Renal pelvis (tissue), 4 donors: Measurements from ENCODE around the gene TMCO2. TPM values are rescaled to one million over a fixed set of nuclear protein-coding genes. Genes with fewer than 3 reads are reported as not detected.

Experiments used
- DNase-seq: peaks from one replicate; pipeline ENCODE4 v3.0.0-alpha.2; 2013
- polyA plus RNA-seq, 3 donors: library from polyadenylated mRNA; unstranded; fragments of 120-200 nt; gene quantifications; one replicate each; pipeline ENCODE4 v1.2.1, GENCODE V29; 2013; ENCODE audit not compliant: insufficient read length in 3 of 3

TMCO2 gene
- polyA plus RNA-seq, 3 donors: not detected

DNA sequence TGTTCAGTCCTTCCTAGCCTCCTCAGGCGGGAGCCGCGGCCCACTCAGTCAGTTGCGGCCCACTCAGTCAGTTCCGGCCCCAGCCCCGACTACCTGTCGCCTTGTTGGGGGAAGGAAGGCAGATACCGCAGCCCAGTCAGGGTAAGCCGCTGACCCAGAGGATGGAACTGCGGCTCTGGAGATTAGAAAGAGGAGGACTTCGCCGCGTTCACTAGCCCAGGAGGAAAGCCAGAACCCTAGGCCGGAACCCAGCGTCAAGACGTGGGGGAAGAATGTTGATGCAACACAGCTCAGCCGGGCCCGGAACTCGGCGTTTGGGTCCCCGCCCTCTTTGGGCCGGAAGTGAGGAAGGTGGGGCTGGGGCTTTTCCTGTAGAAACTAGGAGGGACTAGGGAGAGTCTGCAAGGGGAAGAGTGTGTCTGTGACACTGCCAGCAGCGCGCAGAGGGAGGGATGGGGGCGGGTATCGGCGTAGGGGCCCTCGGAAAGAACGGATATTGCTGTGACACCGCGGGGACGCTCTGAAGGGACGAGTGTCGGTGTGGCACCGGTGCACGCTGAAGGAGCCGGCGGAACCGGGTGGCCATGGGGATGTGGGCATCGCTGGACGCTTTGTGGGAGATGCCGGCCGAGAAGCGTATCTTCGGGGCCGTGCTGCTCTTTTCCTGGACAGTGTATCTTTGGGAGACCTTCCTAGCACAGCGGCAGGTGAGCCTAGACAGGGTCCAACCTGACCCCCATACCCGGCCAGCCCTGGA is 10.1 kb downstream of the TMCO2 start, which contains the start of gene ZMPSTE24:
TSS of gene ZMPSTE24 (plus strand) at position 549 of the 757 bp plus-strand sequence. CDS start at position 585, 36 bp downstream.
- peak; percentile 97 for DNase-seq

DNA sequence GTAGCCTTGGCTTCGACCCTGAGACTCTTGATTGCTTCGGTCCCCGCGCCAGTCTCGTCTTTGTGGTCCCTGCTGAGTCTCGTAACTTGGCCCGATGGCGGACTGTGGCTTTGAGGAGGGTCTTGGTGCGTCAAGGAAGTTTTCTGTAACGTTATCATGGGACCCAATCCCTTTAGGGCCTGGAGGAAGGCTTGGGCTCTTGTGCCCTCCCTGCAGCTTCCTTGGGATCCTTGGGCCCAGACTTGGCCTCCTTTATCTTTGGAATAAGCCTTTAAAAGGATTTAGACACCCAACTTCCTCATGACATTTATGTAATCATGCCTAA is 10.7 kb downstream of the TMCO2 start:
- DNase-seq: no peak

DNA sequence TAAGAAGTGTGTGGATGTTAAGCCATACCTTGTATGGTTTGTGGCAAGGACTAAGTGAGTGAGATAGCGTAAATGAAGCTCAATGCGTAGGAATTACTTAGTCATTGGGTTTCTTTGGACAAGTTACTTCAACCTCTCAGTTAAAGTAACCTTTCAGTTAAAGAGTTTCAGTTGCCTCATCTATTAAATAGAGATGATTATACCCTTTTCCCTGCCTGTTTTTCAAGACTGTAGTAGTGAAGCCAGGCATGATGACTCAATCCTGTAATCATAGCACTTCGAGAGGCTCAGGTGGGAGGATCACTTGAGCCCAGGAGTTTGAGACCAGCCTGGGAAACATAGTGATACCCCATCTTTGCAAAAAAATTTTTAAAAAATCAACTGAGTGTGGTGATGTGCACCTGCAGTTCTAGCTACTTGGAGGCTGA is 16.6 kb downstream of the TMCO2 start:
- DNase-seq: no peak

DNA sequence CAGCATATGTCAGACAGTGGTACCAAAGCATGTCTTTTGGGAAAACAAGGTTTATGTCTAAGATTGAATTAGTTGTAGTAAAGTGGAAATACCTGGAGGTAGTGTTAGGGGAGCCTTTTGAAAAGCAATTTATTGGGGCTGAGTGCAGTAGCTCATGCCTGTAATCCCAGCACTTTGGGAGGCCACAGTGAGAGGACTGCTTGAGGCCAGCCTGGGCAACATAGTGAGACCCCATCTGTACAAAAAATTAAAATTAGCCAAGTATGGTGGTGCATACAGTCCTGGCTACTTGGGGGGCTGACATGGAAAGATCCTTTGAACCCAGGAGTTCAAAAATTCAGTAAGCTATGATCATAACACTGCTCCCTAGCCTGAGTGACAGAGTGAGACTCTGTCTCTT is 17.6 kb downstream of the TMCO2 start:
- no peak for DNase-seq

DNA sequence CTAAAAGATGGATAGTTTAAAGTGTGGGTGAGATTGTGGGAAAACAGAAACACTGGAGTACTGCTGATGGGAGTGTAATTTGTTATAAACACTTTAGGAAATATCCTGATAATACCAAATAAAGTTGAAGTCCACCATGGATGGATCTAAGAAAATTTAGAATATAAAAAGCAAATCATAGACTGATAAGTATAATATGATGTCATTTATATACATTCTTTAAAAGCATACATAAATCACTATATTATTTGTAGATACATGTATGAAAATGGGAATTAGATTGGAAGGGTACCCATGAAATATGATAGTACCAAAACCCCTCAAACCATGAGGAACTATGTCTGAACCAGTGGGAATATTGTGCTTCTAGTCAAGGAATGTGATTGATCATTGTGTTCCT is 18.2 kb downstream of the TMCO2 start:
- DNase-seq: no peak

DNA sequence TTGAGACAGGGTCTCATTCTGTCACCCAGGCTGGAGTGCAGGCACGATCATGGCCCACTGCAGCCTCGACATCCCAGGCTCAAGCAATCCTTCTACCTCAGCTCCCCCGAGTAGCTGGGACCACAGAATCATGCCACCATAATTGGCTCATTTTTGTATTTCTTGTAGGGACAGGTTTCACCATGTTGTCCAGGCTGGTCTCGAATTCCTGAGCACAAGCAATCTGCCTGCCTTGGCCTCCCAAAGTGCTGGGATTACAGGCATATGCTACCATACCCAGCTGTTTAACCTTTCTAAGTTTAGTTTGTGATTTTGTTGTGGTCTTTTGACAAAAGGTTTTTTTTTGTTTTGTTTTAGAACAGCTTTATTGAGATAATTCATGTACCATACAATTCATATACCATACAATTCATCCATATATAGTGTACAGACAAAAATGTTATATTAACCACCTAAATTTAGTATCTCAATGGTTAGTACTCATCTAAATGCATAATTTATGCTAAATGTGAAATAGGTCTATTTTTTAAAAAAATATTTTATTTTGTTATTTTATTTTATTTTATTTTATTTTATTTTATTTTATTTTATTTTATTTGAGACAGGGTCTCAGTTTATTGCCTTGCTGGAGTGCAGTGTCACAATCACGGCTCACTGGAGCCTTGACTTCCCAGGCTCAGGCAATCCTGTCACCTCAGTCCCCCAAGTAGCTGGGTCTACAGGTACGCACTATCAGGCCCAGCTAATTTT is 19.2 kb downstream of the TMCO2 start:
- DNase-seq: no peak

DNA sequence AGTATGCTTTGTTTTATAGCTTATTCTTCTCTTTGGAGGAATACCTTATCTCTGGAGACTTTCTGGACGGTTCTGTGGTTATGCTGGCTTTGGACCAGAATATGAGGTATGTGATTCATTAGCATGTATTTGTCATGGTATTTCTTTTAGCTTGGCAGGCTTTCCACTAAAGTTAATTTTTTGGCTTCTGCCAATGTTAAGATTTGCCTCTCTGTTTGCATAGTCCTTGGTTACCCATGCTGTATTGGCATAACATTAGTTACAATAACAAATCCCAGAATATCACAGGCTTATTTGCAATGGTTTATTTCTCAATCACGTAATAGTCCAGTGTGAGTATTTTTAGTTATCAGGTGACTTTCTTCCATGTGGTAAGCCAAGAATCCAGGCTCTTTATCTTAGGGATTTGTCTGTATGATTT is 20.0 kb downstream of the TMCO2 start:
- DNase-seq: no peak

DNA sequence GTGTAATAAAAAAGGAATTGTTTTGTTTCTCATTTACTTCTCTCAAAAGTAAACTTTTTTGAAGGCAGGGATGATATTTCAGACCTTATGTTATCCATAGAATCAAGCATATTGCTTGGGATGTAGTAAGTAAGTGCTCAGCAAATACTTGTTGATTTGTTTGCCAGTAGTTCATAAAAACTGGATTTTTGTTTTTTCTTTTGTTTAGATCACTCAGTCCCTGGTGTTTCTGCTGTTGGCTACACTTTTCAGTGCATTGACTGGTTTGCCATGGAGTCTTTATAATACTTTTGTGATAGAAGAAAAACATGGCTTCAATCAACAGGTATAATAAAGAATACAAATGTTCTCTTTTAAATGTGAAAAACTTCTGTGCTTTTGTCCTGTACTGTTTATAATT is 20.5 kb downstream of the TMCO2 start:
- no peak for DNase-seq

DNA sequence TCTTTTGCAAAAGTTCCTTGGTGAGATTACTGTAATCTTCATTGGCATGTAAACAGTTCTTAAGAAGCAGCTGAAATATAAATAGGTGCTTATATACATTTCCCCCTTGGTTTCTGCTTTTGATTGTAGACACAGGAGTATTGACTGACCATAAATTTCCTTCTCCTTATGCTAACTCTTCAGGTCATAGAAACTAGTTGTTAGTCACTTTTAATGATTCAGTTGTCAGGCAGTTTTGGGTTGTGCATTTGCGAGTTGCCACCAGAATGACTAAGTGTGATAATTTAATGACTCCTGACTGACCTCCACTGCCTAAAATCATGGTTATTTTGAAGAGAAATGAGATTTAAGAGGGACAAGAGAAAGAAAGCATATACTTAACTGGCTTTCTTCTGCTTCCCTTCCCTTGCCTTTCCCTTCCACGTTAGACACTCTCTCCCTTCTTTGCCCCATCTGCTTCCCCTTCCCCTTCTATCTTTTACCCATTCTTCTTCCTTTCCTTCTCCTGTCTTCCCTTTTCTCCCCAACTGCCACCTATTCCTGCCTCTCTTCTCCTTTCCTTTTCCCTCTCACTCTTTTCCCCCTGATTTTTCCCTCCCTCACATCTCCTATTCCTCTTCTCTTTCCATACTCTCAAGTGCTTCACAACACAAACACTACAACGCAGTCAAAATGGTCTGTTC is 22.6 kb downstream of the TMCO2 start:
- no peak for DNase-seq

DNA sequence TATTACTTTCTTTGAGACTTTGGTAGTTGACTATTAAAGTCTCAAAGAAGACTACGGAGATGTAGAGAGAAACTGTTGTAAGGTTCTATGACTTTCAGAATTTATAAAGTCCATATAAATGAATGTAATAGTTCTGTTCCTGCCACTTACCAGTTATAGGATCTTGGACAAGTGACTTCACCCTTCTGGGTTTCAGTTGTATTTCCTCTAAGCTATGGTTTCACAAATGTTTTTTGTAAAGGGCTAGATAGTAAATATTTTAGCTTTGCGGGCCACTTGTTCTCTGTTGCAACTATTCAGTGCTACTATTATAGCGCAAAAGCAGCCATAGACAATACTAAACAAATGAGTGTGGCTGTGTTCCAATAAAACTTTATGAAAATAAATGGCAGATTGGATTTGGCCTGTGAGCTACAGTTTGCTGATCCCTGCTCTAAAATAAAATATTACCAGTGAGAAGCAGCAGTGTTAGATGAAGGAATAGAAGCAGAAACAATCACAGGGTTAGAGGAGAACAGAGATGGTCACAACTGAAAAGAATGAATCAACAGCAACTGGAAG is 25.0 kb downstream of the TMCO2 start:
- DNase-seq: no peak

DNA sequence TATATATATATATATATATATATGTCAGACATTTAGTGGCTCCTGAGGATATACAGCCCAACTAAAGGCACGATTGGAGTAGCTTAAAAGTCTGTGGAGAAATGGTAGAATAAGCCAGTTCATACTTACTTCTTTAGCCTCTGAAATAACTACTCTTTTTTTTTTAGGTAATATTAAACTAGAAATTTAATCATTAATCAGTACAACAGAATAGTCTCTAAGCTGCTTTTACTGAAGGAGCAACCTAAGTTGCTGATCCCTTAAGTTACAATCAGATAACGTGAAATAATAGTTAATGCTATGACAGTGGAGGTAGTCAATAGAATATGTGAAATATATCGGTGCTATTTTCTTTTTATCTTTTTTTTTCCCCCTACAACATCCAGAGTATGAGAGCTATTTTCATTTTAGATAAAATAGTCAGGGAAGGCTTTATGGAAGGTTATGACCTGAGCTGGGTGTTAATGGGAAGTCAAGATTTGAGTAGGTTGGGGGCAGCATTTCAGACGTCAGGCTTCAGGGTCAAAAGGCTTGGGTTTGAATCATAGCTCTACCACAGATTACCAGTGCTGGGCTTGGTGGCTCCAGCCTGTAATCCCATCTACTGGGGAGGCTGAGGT is 25.9 kb downstream of the TMCO2 start:
- DNase-seq: no peak

DNA sequence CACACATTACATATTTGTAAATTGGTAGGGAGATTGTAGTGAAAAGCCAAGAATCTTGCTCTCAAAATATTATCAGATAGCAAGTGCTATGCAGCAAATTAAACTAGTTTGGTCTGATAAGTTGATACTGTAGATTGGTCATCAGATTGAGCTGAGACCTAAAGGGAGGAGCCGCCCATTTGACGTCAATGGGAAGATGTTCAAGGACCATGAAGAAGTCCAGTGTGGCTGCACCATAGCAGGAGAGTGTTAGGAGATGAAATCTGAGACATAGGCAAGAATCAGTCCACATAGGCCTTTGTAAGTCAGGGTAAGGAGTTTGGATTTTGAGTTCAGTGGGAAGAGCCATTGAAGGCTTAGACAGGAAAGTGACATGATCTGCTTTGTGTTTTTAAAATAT is 26.6 kb downstream of the TMCO2 start:
- no peak for DNase-seq

DNA sequence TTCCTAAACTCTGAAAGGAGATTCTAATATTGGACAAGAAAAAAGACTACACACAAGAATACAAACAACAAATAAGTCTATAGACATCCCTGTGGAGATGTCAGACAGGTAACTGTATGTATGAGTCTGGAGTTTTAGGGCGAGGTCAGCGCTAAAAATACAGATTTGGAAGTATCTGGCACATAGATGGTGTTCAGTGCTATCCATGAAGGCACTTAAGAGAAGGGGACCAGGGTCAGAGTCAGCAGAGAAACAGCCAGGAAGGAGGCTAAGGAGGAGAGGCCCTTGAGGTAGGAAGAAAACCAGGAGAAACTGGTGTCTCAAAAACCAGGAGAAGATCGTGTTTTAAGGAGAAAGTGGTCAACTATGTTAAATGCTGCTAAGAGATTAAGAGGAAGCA is 28.4 kb downstream of the TMCO2 start:
- DNase-seq: no peak

DNA sequence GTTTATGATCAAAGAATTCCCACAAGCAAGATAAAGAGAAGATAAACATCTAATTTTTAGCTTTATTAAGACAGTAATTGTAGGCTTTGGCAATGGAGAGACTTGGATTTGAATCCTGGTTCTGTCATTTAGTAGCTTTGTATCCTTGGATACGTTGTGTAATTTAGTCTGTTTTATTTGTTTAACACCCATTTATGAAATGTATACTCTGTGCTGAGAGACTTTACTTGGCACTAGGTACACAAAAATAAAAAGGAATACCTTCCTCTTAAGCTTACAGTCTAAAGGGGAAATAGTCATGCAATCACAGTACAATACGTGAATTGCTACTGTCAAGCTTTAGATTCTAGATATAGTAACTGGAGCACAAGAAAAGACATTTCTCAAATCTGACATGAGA is 34.1 kb downstream of the TMCO2 start:
- DNase-seq: no peak

DNA sequence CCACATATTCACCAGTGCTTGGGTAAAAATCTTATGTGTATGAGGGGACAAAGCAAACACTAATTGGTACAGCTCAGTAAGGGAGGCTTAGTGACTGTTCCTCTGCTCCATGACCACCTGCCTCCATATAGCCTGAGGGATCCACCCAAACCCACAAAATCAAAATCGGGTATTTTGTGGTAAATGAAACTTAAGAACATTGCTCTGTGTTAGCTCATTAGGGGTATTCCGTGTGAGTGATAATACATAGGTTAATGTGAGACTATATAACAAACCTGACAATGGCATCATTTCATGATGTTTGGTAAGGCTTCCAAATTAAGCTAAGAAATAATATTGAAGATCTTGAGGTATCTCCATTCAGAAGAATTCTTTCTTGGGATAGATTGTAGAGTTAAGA is 43.6 kb downstream of the TMCO2 start:
- no peak for DNase-seq

DNA sequence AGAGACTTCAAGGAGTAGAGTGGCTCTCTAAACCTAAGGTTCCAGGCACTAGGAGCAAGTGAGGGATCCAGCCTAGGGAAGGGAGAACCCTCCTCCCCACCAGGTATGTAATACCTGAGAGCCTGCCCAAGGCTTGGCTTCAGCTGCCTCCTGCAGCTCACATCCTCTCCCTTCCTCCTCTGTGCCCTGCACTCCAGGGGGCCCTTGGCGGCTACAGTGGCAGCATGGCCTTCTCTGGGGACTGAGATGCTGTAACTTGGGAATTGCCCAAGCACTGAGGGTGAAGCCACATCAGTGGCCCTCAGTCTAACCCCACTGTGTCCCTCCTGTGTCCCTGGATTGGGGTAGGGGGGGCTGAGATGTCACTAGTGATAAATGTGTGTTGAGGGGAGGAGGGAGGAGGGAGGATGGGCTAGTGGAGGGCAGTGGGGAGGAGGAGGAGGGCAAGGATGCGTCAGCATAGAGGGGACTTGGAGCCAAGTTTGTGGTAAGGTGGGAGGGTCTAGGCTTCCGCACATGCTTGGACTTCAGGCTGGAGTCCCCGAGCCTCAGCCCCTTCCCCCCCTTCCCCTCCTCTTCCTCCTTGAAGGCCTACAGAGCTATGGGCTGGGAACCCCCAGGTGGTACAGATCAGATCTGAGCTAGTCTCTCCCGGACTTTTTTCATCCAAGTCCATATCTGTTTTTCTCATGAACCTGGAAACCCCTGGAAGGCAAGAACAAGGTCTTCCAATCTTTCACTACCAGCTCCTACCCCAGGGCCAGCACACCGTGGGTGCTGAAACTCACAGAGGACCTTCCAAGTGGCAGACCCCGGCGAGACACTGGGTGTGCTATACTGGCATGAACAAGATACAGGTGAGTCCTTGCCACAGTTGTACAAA is 51.9 kb downstream of the TMCO2 start:
- no peak for DNase-seq

DNA sequence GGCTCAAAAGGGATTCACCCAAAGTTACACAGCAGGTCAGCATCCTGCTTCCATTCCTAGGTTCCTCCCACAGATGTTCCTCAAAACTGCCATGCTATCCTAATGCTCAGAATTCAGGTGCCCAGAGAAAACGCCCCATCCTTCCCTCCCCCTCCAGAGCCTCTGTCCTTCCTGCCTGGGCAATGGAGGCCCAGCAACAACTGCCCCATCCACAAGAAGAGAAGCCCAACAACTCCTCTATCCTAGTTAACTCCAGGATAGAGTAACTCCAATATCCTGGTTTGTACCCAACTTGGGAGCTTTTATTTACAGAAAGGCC is 52.5 kb downstream of the TMCO2 start:
- DNase-seq: no peak

DNA sequence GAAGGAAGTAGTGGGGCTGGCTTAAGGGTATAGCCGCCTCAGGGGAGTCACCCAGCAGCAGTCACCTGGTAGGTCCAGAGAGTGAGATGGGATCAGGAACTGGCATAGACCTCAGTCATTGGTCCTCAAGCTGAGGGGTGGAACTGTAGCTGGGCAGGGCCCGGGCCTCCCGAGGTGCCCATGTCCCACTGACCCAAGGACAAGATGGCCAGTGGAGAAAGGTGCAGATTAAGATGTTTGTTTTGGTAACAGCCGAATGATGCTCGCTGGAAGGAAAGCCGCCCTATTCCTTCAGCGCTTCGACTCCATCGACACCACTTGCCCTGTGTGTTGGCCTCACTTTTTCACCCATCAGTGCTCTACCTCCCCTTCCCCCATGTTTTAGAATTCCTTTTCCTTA is 52.9 kb downstream of the TMCO2 start:
- DNase-seq: no peak

DNA sequence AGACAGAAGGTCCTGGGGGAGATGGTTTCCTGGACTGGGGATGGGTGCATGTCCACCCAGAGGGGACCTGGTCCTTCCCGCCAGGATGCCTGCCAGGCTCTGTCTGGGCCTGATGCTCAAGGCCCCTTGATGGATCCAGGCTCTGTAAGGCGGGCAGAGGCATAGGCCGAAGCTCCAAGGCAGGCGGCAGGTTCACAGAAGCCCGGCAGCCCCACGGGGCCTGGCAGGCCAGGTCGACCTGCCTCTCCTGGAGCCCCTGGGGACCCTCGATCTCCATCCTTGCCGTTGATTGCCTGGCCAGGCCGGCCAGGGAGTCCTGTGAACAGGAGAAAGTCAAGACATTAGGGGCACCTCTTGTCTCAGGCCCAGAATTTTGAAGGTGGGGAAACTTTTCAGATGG is 53.3 kb downstream of the TMCO2 start:
- no peak for DNase-seq
